ENCODE measurements around the gene INTS14. TPM values are rescaled to one million over a fixed set of nuclear protein-coding genes. Genes with fewer than 3 reads are reported as not detected.
A peak's percentile ranks its signal among the peaks of the same experiment; 100 is the strongest.

INTS14 gene
- total and polyA plus RNA-seq, 9 of the 15 experiments (the other 6 are each of a cell fraction or from before 2014, with no cell fraction given) = 30.5 to 92.4 (median 46.5) TPM

- TF ChIP-seq ZNF592 (IDR thresholded peaks at IDR 0.05) (peak; percentile 83), BRD9 (IDR thresholded peaks at IDR 0.05; ENCODE audit: low read depth, partially characterized antibody) (no peak), EGR1 (conservative IDR thresholded peaks at IDR 0.05) (peak; percentile 44), MECOM (CRISPR knock-in tag; IDR thresholded peaks at IDR 0.05) (no peak), C11orf30 (IDR thresholded peaks at IDR 0.05; ENCODE audit: low read depth) (no peak), SMARCC2 (IDR thresholded peaks at IDR 0.05; ENCODE audit: low read depth) (no peak), ZNF740 (CRISPR knock-in tag; IDR thresholded peaks at IDR 0.05) (no peak), ZNF740 (tag; IDR thresholded peaks at IDR 0.05) (no peak), ILF3 (IDR thresholded peaks at IDR 0.05; ENCODE audit: borderline replicate concordance) (no peak), HDGF (IDR thresholded peaks at IDR 0.05) (no peak), GTF2E2 (tag; IDR thresholded peaks at IDR 0.05) (no peak; the same call in 1 of the 2 replicates), STAT5A (IDR thresholded peaks at IDR 0.05; ENCODE audit: borderline replicate concordance, low read length) (no peak), ATF3 (IDR thresholded peaks at IDR 0.05) (no peak), ATF3 (CRISPR knock-in tag; conservative IDR thresholded peaks at IDR 0.05) (peak; percentile 8; the same call in 1 of the 2 replicates), TEAD1 (CRISPR knock-in tag; IDR thresholded peaks at IDR 0.05) (peak; percentile 17 to 68; a peak in 1 of 4 replicates), SP2 (IDR thresholded peaks at IDR 0.05; ENCODE audit: extremely low read depth, low read depth, low read length, poor library complexity, severe bottlenecking) (no peak), CBX1 (IDR thresholded peaks at IDR 0.05; ENCODE audit: low read depth) (no peak), NR0B1 (IDR thresholded peaks at IDR 0.05; ENCODE audit: partially characterized antibody) (no peak), SAP30 (IDR thresholded peaks at IDR 0.05; ENCODE audit: borderline replicate concordance, insufficient read depth, low read depth, low read length, poor library complexity, severe bottlenecking) (peak; percentile 81), KAT7 (CRISPR knock-in tag; IDR thresholded peaks at IDR 0.05; ENCODE audit: borderline replicate concordance) (no peak)
These were observed 80.4 kb downstream of the INTS14 start, which contains the start of gene HACD3 (continued) for GRCh38 chr15:65530318-65531111.
